Measurements from ENCODE around the gene ZNF512B.
A peak's percentile ranks its signal among the peaks of the same experiment; 100 is the strongest.
"Not testable (repeated sequence)": the region's sequence is repeated elsewhere in the genome, so short reads cannot be mapped to it uniquely, and the experiment has no call there.

- 0 out of 2 replicates have a peak, but pooled peaks have one; percentile 11 for TF ChIP-seq POLR2A (IDR thresholded peaks at IDR 0.05; ENCODE audit: low read depth, low read length)
- not testable (repeated sequence) for TF ChIP-seq POLR2AphosphoS5 (IDR thresholded peaks at IDR 0.05; ENCODE audit: low read depth, low read length); TAF1 (IDR thresholded peaks at IDR 0.05; ENCODE audit: low read depth, low read length); SPI1 (IDR thresholded peaks at IDR 0.05; ENCODE audit: low read depth, low read length); PAX5 (IDR thresholded peaks at IDR 0.05; ENCODE audit: insufficient read depth, low read length, severe bottlenecking)
Measured at GRCh38 chr20:63976511-63976910, 6.8 kb upstream of the ZNF512B start.
